GM18507 (cell line): ENCODE measurements around the gene NBPF15.
"Not testable (repeated sequence)": the region's sequence is repeated elsewhere in the genome, so short reads cannot be mapped to it uniquely, and the experiment has no call there.

Source experiments
- DNase-seq: peaks from one replicate; pipeline ENCODE4 v3.0.0; 2011; ENCODE audit warnings: low read depth; ENCODE audit not compliant: insufficient read length; ENCODE audit errors: extremely low spot score
- FAIRE-seq: peaks from 2 replicates; lab custom pipeline; 2011; peaks lifted over from hg19 to GRCh38; lab: Jason Lieb, UNC

The NBPF15 gene

GRCh38 chr1:144371651-144372050 is 89.8 kb downstream of the NBPF15 start:
- not testable (repeated sequence) for FAIRE-seq, DNase-seq
